Measurements from ENCODE around the gene UCN.

GRCh38 chr2:27294928-27295327, 13.3 kb downstream of the UCN start:
- no peak for TF ChIP-seq CTCF (IDR thresholded peaks at IDR 0.05 in 8 of 11, conservative IDR thresholded peaks at IDR 0.05 in 3 of 11)
- no peak for TF ChIP-seq POLR2A (IDR thresholded peaks at IDR 0.05)

Measured in spleen (tissue), 7 donors.